Mesenchymal stem cell (in vitro differentiated cells and primary cell): ENCODE data around the gene MSH5.

Experiments
- DNase-seq: peaks from one replicate; pipeline ENCODE4 v3.0.0-alpha.2; 2013
- H2AFZ ChIP-seq: one replicate; pipeline ENCODE4 v1.6.1; 2013; ENCODE audit warnings: low read depth, mild to moderate bottlenecking, control low read depth, inconsistent platforms, low read length, moderate library complexity
- H2AK5ac ChIP-seq: 2 replicates; pipeline ENCODE4 v1.6.1; 2013; ENCODE audit warnings: low read length, moderate library complexity, mild to moderate bottlenecking, inconsistent platforms; ENCODE audit not compliant: severe bottlenecking
- H2BK120ac ChIP-seq: one replicate; pipeline ENCODE4 v1.6.1; 2013; ENCODE audit warnings: low read depth, mild to moderate bottlenecking, inconsistent platforms, low read length, moderate library complexity
- H2BK12ac ChIP-seq, 2 experiments: one replicate each; pipeline ENCODE4 v1.6.1; 2013; ENCODE audit warnings: inconsistent platforms in 2 of 2, low read length in 2 of 2, mild to moderate bottlenecking in 2 of 2, moderate library complexity in 2 of 2, control low read depth in 1 of 2
- H2BK15ac ChIP-seq: one replicate; pipeline ENCODE4 v1.6.1; 2013; ENCODE audit warnings: mild to moderate bottlenecking, low read depth, inconsistent platforms; ENCODE audit not compliant: poor library complexity, severe bottlenecking
- H2BK5ac ChIP-seq: 2 replicates; pipeline ENCODE4 v1.6.1; 2013; ENCODE audit warnings: low read depth, mild to moderate bottlenecking, low read length, control low read depth, inconsistent platforms; ENCODE audit not compliant: poor library complexity, severe bottlenecking
- H3K14ac ChIP-seq, 2 experiments: one replicate each; pipeline ENCODE4 v1.6.1; 2013; ENCODE audit warnings: inconsistent platforms in 2 of 2, low read length in 2 of 2, control low read depth in 1 of 2, mild to moderate bottlenecking in 1 of 2, moderate library complexity in 1 of 2
- H3K18ac ChIP-seq, 2 experiments: one replicate each; pipeline ENCODE4 v1.6.1; 2013; ENCODE audit warnings: inconsistent platforms in 2 of 2, low read length in 2 of 2, control low read depth in 1 of 2, low read depth in 1 of 2, mild to moderate bottlenecking in 1 of 2
- H3K23ac ChIP-seq, 2 experiments: one replicate each; pipeline ENCODE4 v1.6.1; 2013; ENCODE audit warnings: inconsistent platforms in 2 of 2, low read length in 2 of 2, mild to moderate bottlenecking in 2 of 2, moderate library complexity in 2 of 2, control low read depth in 1 of 2
- H3K27ac ChIP-seq: 2 replicates; pipeline ENCODE4 v1.5.1; 2013; ENCODE audit warnings: mild to moderate bottlenecking, moderate library complexity, low read length, control low read depth, inconsistent platforms; ENCODE audit not compliant: poor library complexity, severe bottlenecking
- H3K27me3 ChIP-seq, 2 experiments: 2 replicates each; pipeline versions ENCODE4 v1.6.1 to v1.7.0; 2013; ENCODE audit warnings: low read length in 2 of 2, mild to moderate bottlenecking in 2 of 2, moderate library complexity in 2 of 2, control low read depth in 1 of 2, inconsistent platforms in 1 of 2; ENCODE audit not compliant: control insufficient read depth in 1 of 2, insufficient read depth in 1 of 2
- H3K36me3 ChIP-seq, 2 experiments: 2 replicates each; pipeline versions ENCODE4 v1.6.1 to v1.7.0; 2013; ENCODE audit warnings: low read length in 2 of 2, control low read depth in 1 of 2, inconsistent platforms in 1 of 2, low read depth in 1 of 2, mild to moderate bottlenecking in 1 of 2; ENCODE audit not compliant: insufficient read depth in 2 of 2, control insufficient read depth in 1 of 2
- H3K4ac ChIP-seq, 2 experiments: one replicate each; pipeline ENCODE4 v1.6.1; 2013; ENCODE audit warnings: inconsistent platforms in 2 of 2, low read length in 2 of 2, mild to moderate bottlenecking in 2 of 2, moderate library complexity in 2 of 2, control low read depth in 1 of 2, low read depth in 1 of 2
- H3K4me1 ChIP-seq: 2 replicates; pipeline ENCODE4 v1.6.1; 2013; ENCODE audit warnings: low read depth, low read length, control low read depth; ENCODE audit not compliant: control insufficient read depth, insufficient read depth
- H3K4me2 ChIP-seq: 2 replicates; pipeline ENCODE4 v1.6.1; 2013; ENCODE audit warnings: low read length, mild to moderate bottlenecking, inconsistent platforms; ENCODE audit not compliant: poor library complexity, severe bottlenecking
- H3K4me3 ChIP-seq, 2 experiments: 2 replicates each; pipeline versions ENCODE4 v1.5.1 to v1.7.0; 2013; ENCODE audit warnings: low read length in 2 of 2, mild to moderate bottlenecking in 2 of 2, control low read depth in 1 of 2, low read depth in 1 of 2; ENCODE audit not compliant: insufficient read depth in 1 of 2
- H3K79me1 ChIP-seq: replicated peaks from 2 replicates; pipeline ENCODE4 v1.6.1; 2013; ENCODE audit warnings: mild to moderate bottlenecking, control low read depth, low read length, inconsistent platforms; ENCODE audit not compliant: poor library complexity, severe bottlenecking
- H3K9ac ChIP-seq: 2 replicates; pipeline ENCODE4 v1.7.0; 2013; ENCODE audit warnings: mild to moderate bottlenecking, low read length, moderate library complexity
- H3K9me3 ChIP-seq: 2 replicates; pipeline ENCODE4 v1.7.0; 2013; ENCODE audit warnings: mild to moderate bottlenecking, low read length; ENCODE audit not compliant: control insufficient read depth
- H4K8ac ChIP-seq: one replicate; pipeline ENCODE4 v1.6.1; 2013; ENCODE audit warnings: inconsistent platforms, mild to moderate bottlenecking, low read length, moderate library complexity
- H4K91ac ChIP-seq: one replicate; pipeline ENCODE4 v1.6.1; 2013; ENCODE audit warnings: mild to moderate bottlenecking, low read length, inconsistent platforms
- WGBS: methylation state at CpG from one replicate; pipeline ENCODE4 v1.1.7; 2013; ENCODE audit warnings: mixed read lengths; 5-methylcytosine and 5-hydroxymethylcytosine counted together

MSH5 gene

GRCh38 chr6:31762356-31762755 lies 22.6 kb downstream of the MSH5 start, which contains the start of gene SAPCD1:
TSS of gene SAPCD1 (plus strand) at chr6:31762656. CDS start at chr6:31763055, 399 bp downstream.
- Histone ChIP-seq H3K27ac (no peak within 1 kb of the TSS), H2BK5ac (no peak within 1 kb of the TSS), H2BK15ac (peak within 1 kb of the TSS; percentile 36), H3K14ac (peak within 1 kb of the TSS in 1 of 2 experiments; percentile 61), H2AK5ac (peak within 1 kb of the TSS; percentile 53), H3K36me3 (peaks cover 15 to 27% of the 10 kb centered on the region in 2 experiments), H3K27me3 (peaks cover 0 to 6% of the 10 kb centered on the region in 2 experiments), H3K4me3 (no peak within 1 kb of the TSS), H3K4ac (peak within 1 kb of the TSS; percentile 42 to 78), H4K8ac (peak within 1 kb of the TSS; percentile 94), H3K4me2 (no peak within 1 kb of the TSS), H3K18ac (peak within 1 kb of the TSS; percentile 80 to 84), H3K9me3 (no peaks in the 10 kb centered on the region), H3K9ac (peak within 1 kb of the TSS; percentile 47), H4K91ac (peak within 1 kb of the TSS; percentile 98), H2AFZ (peak within 1 kb of the TSS; percentile 20), H2BK120ac (peak within 1 kb of the TSS; percentile 64), H3K79me1 (no peaks in the 10 kb centered on the region), H3K23ac (no peak within 1 kb of the TSS), H3K4me1 (peaks cover 12% of the 10 kb centered on the region), H2BK12ac (peak within 1 kb of the TSS; percentile 59 to 83)
- 87% methylated on average over 3 of the region's 4 CpGs for WGBS
- no peak for DNase-seq

- WGBS = 84% methylated on average over 8 of the region's 8 CpGs
- H3K27ac ChIP-seq = no peak overlapping the region
- peak overlapping the region; percentile 80 to 84 for H3K18ac ChIP-seq
- peak overlapping the region in 1 of 2 experiments; percentile 61 for H3K14ac ChIP-seq
- H4K8ac ChIP-seq = peak overlapping the region; percentile 94
- H3K23ac ChIP-seq = no peak overlapping the region
- no peak overlapping the region for H3K4me3 ChIP-seq
- peak overlapping the region; percentile 20 for H2AFZ ChIP-seq
- H3K36me3 ChIP-seq = peaks cover 15 to 27% of the 10 kb centered on the region in 2 experiments
- no peak for DNase-seq
- peak overlapping the region; percentile 36 for H2BK15ac ChIP-seq
- H3K27me3 ChIP-seq = peaks cover 0 to 6% of the 10 kb centered on the region in 2 experiments
- H3K79me1 ChIP-seq = no peaks in the 10 kb centered on the region
- peak overlapping the region; percentile 64 for H2BK120ac ChIP-seq
- peak overlapping the region; percentile 53 for H2AK5ac ChIP-seq
- no peaks in the 10 kb centered on the region for H3K9me3 ChIP-seq
- H4K91ac ChIP-seq = peak overlapping the region; percentile 98
- peak overlapping the region; percentile 59 to 83 for H2BK12ac ChIP-seq
- H3K4ac ChIP-seq = peak overlapping the region; percentile 42 to 78
- H3K9ac ChIP-seq = peak overlapping the region; percentile 47
- no peak overlapping the region for H3K4me2 ChIP-seq
- H2BK5ac ChIP-seq = no peak overlapping the region
- peaks cover 12% of the 10 kb centered on the region for H3K4me1 ChIP-seq
These were observed 23.2 kb downstream of the MSH5 start for GRCh38 chr6:31762878-31763618.

- H3K4me2 ChIP-seq = no peak overlapping the region
- peak overlapping the region; percentile 9 to 27 for H3K4ac ChIP-seq
- H3K27me3 ChIP-seq = peaks cover 0 to 6% of the 10 kb centered on the region in 2 experiments
- H3K23ac ChIP-seq = no peak overlapping the region
- H4K91ac ChIP-seq = peak overlapping the region; percentile 98
- peak; percentile 36 for DNase-seq
- no peak overlapping the region for H3K4me3 ChIP-seq
- peaks cover 12% of the 10 kb centered on the region for H3K4me1 ChIP-seq
- peak overlapping the region in 1 of 2 experiments; percentile 37 for H2BK12ac ChIP-seq
- H4K8ac ChIP-seq = peak overlapping the region; percentile 94
- no peaks in the 10 kb centered on the region for H3K79me1 ChIP-seq
- H3K36me3 ChIP-seq = peaks cover 15 to 27% of the 10 kb centered on the region in 2 experiments
- 2% methylated on average over 1 of the region's 1 CpG for WGBS
- no peaks in the 10 kb centered on the region for H3K9me3 ChIP-seq
- peak overlapping the region; percentile 80 to 84 for H3K18ac ChIP-seq
- H3K27ac ChIP-seq = no peak overlapping the region
- H2BK5ac ChIP-seq = no peak overlapping the region
- H2AK5ac ChIP-seq = no peak overlapping the region
- H3K14ac ChIP-seq = peak overlapping the region in 1 of 2 experiments; percentile 28
- H2AFZ ChIP-seq = no peak overlapping the region
- H3K9ac ChIP-seq = peak overlapping the region; percentile 47
- peak overlapping the region; percentile 36 for H2BK15ac ChIP-seq
- no peak overlapping the region for H2BK120ac ChIP-seq
These were observed 23.8 kb downstream of the MSH5 start for GRCh38 chr6:31763619-31763940.

- Histone ChIP-seq H3K4me2 (no peak overlapping the region), H3K4ac (no peak overlapping the region), H2AFZ (no peak overlapping the region), H2AK5ac (no peak overlapping the region), H3K27ac (no peak overlapping the region), H3K79me1 (no peaks in the 10 kb centered on the region), H3K27me3 (peaks cover 0 to 6% of the 10 kb centered on the region in 2 experiments), H2BK120ac (peak overlapping the region; percentile 67), H3K23ac (no peak overlapping the region), H3K9ac (no peak overlapping the region), H3K18ac (peak overlapping the region in 1 of 2 experiments; percentile 37), H3K14ac (no peak overlapping the region), H3K9me3 (no peaks in the 10 kb centered on the region), H3K4me1 (peaks cover 12% of the 10 kb centered on the region), H4K8ac (peak overlapping the region; percentile 57), H2BK12ac (no peak overlapping the region), H3K4me3 (no peak overlapping the region), H2BK15ac (no peak overlapping the region), H2BK5ac (no peak overlapping the region), H4K91ac (no peak overlapping the region), H3K36me3 (peaks cover 15 to 24% of the 10 kb centered on the region in 2 experiments)
- no peak for DNase-seq
- 93% methylated on average over 3 of the region's 4 CpGs for WGBS
These were observed 24.4 kb downstream of the MSH5 start for GRCh38 chr6:31764198-31764597.
